GM21717 (cell line): ENCODE measurements around the gene GAGE12F.
"Not testable (repeated sequence)": the region's sequence is repeated elsewhere in the genome, so short reads cannot be mapped to it uniquely, and the experiment has no call there.

Experiments
- ATAC-seq: cut with Tn5 transposase; IDR thresholded peaks from one replicate; pipeline ENCODE4 v1.9.1; 2021; ENCODE audit warnings: mild to moderate bottlenecking, moderate library complexity; ENCODE audit not compliant: unreplicated experiment

GAGE12F gene

GRCh38 chrX:49560542-49560941, at the start of gene GAGE12F:
Gene GAGE12F, plus strand, starts transcription at chrX:49560842. Its CDS starts 1,155 bp downstream, at chrX:49561997.
- not testable (repeated sequence) for ATAC-seq

- not testable (repeated sequence) for ATAC-seq
These were observed 28.8 kb upstream of the GAGE12F start, which contains the start of gene GAGE12C for GRCh38 chrX:49531877-49532276. Gene GAGE12C, plus strand, starts transcription at chrX:49532177. Its CDS starts 1,155 bp downstream, at chrX:49533332.

- not testable (repeated sequence) for ATAC-seq
These were observed 19.2 kb upstream of the GAGE12F start, which contains the start of gene GAGE12D for GRCh38 chrX:49541433-49541832. Gene GAGE12D, plus strand, starts transcription at chrX:49541733. Its CDS starts 1,155 bp downstream, at chrX:49542888.

- not testable (repeated sequence) for ATAC-seq
These were observed 9.7 kb upstream of the GAGE12F start, which contains the start of gene GAGE12E for GRCh38 chrX:49550989-49551388. Gene GAGE12E, plus strand, starts transcription at chrX:49551289. Its CDS starts 1,155 bp downstream, at chrX:49552444.

GRCh38 chrX:49568728-49569127, 8.1 kb downstream of the GAGE12F start:
- ATAC-seq = not testable (repeated sequence)

- ATAC-seq = not testable (repeated sequence)
These were observed 8.5 kb downstream of the GAGE12F start for GRCh38 chrX:49569152-49569551.

GRCh38 chrX:49570100-49570499, 9.5 kb downstream of the GAGE12F start, which contains the start of gene GAGE12G:
Gene GAGE12G, plus strand, starts transcription at chrX:49570400. Its CDS starts 1,155 bp downstream, at chrX:49571555.
- not testable (repeated sequence) for ATAC-seq

GRCh38 chrX:49579649-49580048, 19.0 kb downstream of the GAGE12F start, which contains the start of gene GAGE12H:
Gene GAGE12H, plus strand, starts transcription at chrX:49579949. Its CDS starts 1,155 bp downstream, at chrX:49581104.
- not testable (repeated sequence) for ATAC-seq

- ATAC-seq = not testable (repeated sequence)
These were observed 28.6 kb downstream of the GAGE12F start, which contains the start of gene GAGE2A for GRCh38 chrX:49589196-49589595. Gene GAGE2A, plus strand, starts transcription at chrX:49589496. Its CDS starts 1,155 bp downstream, at chrX:49590651.

GRCh38 chrX:49589769-49590478, 29.3 kb downstream of the GAGE12F start:
- not testable (repeated sequence) for ATAC-seq

- not testable (repeated sequence) for ATAC-seq
These were observed 29.8 kb downstream of the GAGE12F start for GRCh38 chrX:49590488-49590887.

- not testable (repeated sequence) for ATAC-seq
These were observed 38.1 kb downstream of the GAGE12F start, which contains the start of gene GAGE1 for GRCh38 chrX:49598720-49599119. Gene GAGE1, plus strand, starts transcription at chrX:49599020. Its CDS starts 1,155 bp downstream, at chrX:49600175.

- no peak for ATAC-seq
These were observed 50.2 kb downstream of the GAGE12F start for GRCh38 chrX:49610718-49611310.
